GM12878 (cell line): ENCODE data around the gene CAPN14. TPM values are rescaled to one million over a fixed set of nuclear protein-coding genes. Genes with fewer than 3 reads are reported as not detected.

Experiments used
- BCL11A ChIP-seq: IDR thresholded peaks from 2 replicates; pipeline ENCODE4 v1.6.1; 2011; ENCODE audit warnings: low read depth, low read length
- BCL3 ChIP-seq: IDR thresholded peaks from 2 replicates; pipeline ENCODE4 v1.6.1; 2011; ENCODE audit warnings: borderline replicate concordance, low read depth, mild to moderate bottlenecking, moderate library complexity, low read length; ENCODE audit not compliant: insufficient read depth, poor library complexity, severe bottlenecking
- BMI1 ChIP-seq: fragments of 450-650 bp; IDR thresholded peaks from 2 replicates; pipeline ENCODE4 v1.6.1; 2016; ENCODE audit warnings: mild to moderate bottlenecking, moderate library complexity, borderline replicate concordance
- CBX3 ChIP-seq: fragments of 200-600 bp; sonication (generic); IDR thresholded peaks from 2 replicates; pipeline ENCODE4 v1.6.1; 2016; ENCODE audit warnings: low read depth, borderline replicate concordance
- CHD2 ChIP-seq: IDR thresholded peaks from 2 replicates; pipeline ENCODE4 v1.6.1; 2011; ENCODE audit warnings: low read depth, low read length, improper control_type of control experiment, borderline replicate concordance
- CHD4 ChIP-seq: fragments of 200-600 bp; sonication (generic); IDR thresholded peaks from 2 replicates; pipeline ENCODE4 v1.6.1; 2016; ENCODE audit warnings: mild to moderate bottlenecking
- CUX1 ChIP-seq: IDR thresholded peaks from 2 replicates; pipeline ENCODE4 v1.6.1; 2012; ENCODE audit warnings: improper control_type of control experiment, low read depth, low read length; ENCODE audit not compliant: insufficient replicate concordance
- DPF2 ChIP-seq: fragments of 450-650 bp; IDR thresholded peaks from 2 replicates; pipeline ENCODE4 v1.6.1; 2017; ENCODE audit warnings: mild to moderate bottlenecking
- FOS ChIP-seq: IDR thresholded peaks from 3 replicates; pipeline ENCODE4 v1.6.1; 2011; ENCODE audit warnings: borderline replicate concordance; ENCODE audit not compliant: insufficient read length; ENCODE audit errors: extremely low read depth
- MYB ChIP-seq: fragments of 150-350 bp; IDR thresholded peaks from 2 replicates; pipeline ENCODE4 v1.6.1; 2014; ENCODE audit warnings: mild to moderate bottlenecking, low read depth, low read length, borderline replicate concordance
- NBN ChIP-seq: fragments of 450-650 bp; IDR thresholded peaks from 2 replicates; pipeline ENCODE4 v1.6.1; 2016
- NRF1 ChIP-seq: conservative IDR thresholded peaks from 2 replicates; pipeline ENCODE4 v1.6.1; 2011; ENCODE audit warnings: mild to moderate bottlenecking, low read depth, low read length, improper control_type of control experiment
- RAD21 ChIP-seq: IDR thresholded peaks from 2 replicates; pipeline ENCODE4 v1.6.1; 2011; ENCODE audit warnings: mild to moderate bottlenecking, low read depth, low read length, moderate library complexity; ENCODE audit not compliant: insufficient read depth
- RAD51 ChIP-seq: fragments of 450-650 bp; IDR thresholded peaks from 2 replicates; pipeline ENCODE4 v1.6.1; 2016; ENCODE audit warnings: moderate library complexity, mild to moderate bottlenecking, inconsistent platforms
- RELA ChIP-seq: fragments of 450-650 bp; IDR thresholded peaks from 2 replicates; pipeline ENCODE4 v1.8.0; 2014; ENCODE audit warnings: borderline replicate concordance; ENCODE audit not compliant: partially characterized antibody
- SREBF1 ChIP-seq: IDR thresholded peaks from 2 replicates; pipeline ENCODE4 v1.6.1; 2012; ENCODE audit warnings: mild to moderate bottlenecking, low read length
- ZNF274 ChIP-seq: IDR thresholded peaks from one replicate; pipeline ENCODE4 v1.8.0; 2011; ENCODE audit not compliant: insufficient read length, insufficient read depth
- ZSCAN29 ChIP-seq: fragments of 450-650 bp; IDR thresholded peaks from 2 replicates; pipeline ENCODE4 v1.6.1; 2017; ENCODE audit warnings: mild to moderate bottlenecking, moderate library complexity
- polyA plus RNA-seq, 11 experiments: library from polyadenylated mRNA; depleted of rRNA in 4 of 11; unstranded in 6 of 11; stranded (reverse) in 5 of 11; fragments of >200 nt; fragmentation: Nextera tagmentation in 4 of 11; fragmentation: Illumina TruSeq in 1 of 11; extraction: Ambion mirVana in 4 of 11; extraction: Trizol in 1 of 11; gene quantifications; 1 replicate in 1 of 11; 2 replicates in 10 of 11; pipeline versions ENCODE4 v1.2.1 to v1.2.3, GENCODE V29; 2011 to 2016; ENCODE audit warnings: inconsistent platforms in 2 of 11, missing spikeins in 2 of 11, low read depth in 1 of 11
- total RNA-seq, 4 experiments: library from RNA; depleted of rRNA in 3 of 4; stranded (reverse); fragments of >200 nt in 3 of 4; fragmentation: Illumina TruSeq in 1 of 4; extraction: Trizol in 1 of 4; gene quantifications; 2 replicates each; pipeline versions ENCODE4 v1.2.1 to v1.2.3, GENCODE V29; 2013 to 2021
- TF ChIP-seq, protein P1 (sequence below): IDR thresholded peaks from 2 replicates; pipeline ENCODE4 v1.6.1; 2012; ENCODE audit warnings: low read depth, low read length, improper control_type of control experiment

Gene CAPN14
- total and polyA plus RNA-seq, 10 of the 15 experiments (the other 5 are each of a cell fraction or from before 2014, with no cell fraction given), result 0.08 to 1.5 (median 1.1) TPM

- TF ChIP-seq CHD4 (no peak), ZNF274 (no peak), NBN (no peak), BCL3 (no peak), DPF2 (peak; percentile 43; the same call in 1 of the 2 replicates), SREBF1 (no peak), CUX1 (no peak), BMI1 (no peak), RAD21 (peak; percentile 48; the same call in 1 of the 2 replicates), NRF1 (no peak), RELA (no peak), BCL11A (no peak), CBX3 (no peak), ZSCAN29 (no peak), MYB (no peak), FOS (no peak), CHD2 (no peak), RAD51 (no peak)
- TF ChIP-seq, protein P1, sequence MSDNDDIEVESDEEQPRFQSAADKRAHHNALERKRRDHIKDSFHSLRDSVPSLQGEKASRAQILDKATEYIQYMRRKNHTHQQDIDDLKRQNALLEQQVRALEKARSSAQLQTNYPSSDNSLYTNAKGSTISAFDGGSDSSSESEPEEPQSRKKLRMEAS, result no peak
Measured at GRCh38 chr2:31233741-31234682, 16.7 kb upstream of the CAPN14 start, which contains the start of gene EHD3 (continued).
